Transverse colon (tissue), 4 donors: Measurements from ENCODE around the gene RTKN. TPM values are rescaled to one million over a fixed set of nuclear protein-coding genes. Genes with fewer than 3 reads are reported as not detected.

Experiments
- DNase-seq: peaks from one replicate; pipeline ENCODE4 v3.0.0-alpha.2; 2019
- H3K27ac ChIP-seq, 4 donors: fragments of 200-600 bp; sonication (generic); 2 replicates each; pipeline ENCODE4 v1.5.1; 2016 to 2018; ENCODE audit warnings: inconsistent platforms in 4 of 4
- H3K27me3 ChIP-seq: fragments of 200-600 bp; sonication (generic); 2 replicates; pipeline ENCODE4 v1.5.1; 2017; ENCODE audit warnings: inconsistent platforms
- H3K36me3 ChIP-seq, 4 donors: fragments of 200-600 bp; sonication (generic); 2 replicates each; pipeline ENCODE4 v1.5.1; 2017 to 2019; ENCODE audit warnings: inconsistent platforms in 4 of 4
- H3K4me1 ChIP-seq, 4 donors: fragments of 200-600 bp; sonication (generic); 2 replicates each; pipeline ENCODE4 v1.5.1; 2017 to 2020; ENCODE audit warnings: inconsistent platforms in 4 of 4
- H3K4me3 ChIP-seq, 4 donors: fragments of 200-600 bp; sonication (generic); 1 replicate in 1 of 4; 2 replicates in 3 of 4; pipeline versions ENCODE4 v1.5.1 to v1.6.1; 2017 to 2019; ENCODE audit warnings: inconsistent platforms in 4 of 4
- H3K9me3 ChIP-seq, 2 donors: fragments of 200-600 bp; sonication (generic); 2 replicates each; pipeline ENCODE4 v1.5.1; 2017 to 2019; ENCODE audit warnings: inconsistent platforms in 2 of 2
- CTCF ChIP-seq, 5 experiments: fragments of 200-600 bp in 3 of 5; fragments of 450-650 bp in 2 of 5; sonication (generic) in 3 of 5; IDR thresholded peaks; 1 replicate in 2 of 5; 2 replicates in 3 of 5; pipeline ENCODE4 v1.5.1; 2016 to 2017; ENCODE audit warnings: antibody characterized with exemption in 5 of 5, inconsistent platforms in 3 of 5, mild to moderate bottlenecking in 2 of 5, moderate library complexity in 1 of 5
- EP300 ChIP-seq: sonication (generic); formaldehyde crosslinking; IDR thresholded peaks from one replicate; pipeline ENCODE4 v1.6.1; 2017; ENCODE audit warnings: antibody characterized with exemption, low read depth
- POLR2A ChIP-seq: fragments of 450-650 bp; IDR thresholded peaks from one replicate; pipeline ENCODE4 v1.6.1; 2016; ENCODE audit warnings: antibody characterized with exemption, mild to moderate bottlenecking, moderate library complexity
- POLR2AphosphoS5 ChIP-seq, 3 donors: sonication (generic); formaldehyde crosslinking; IDR thresholded peaks; one replicate each; pipeline ENCODE4 v1.6.1; 2016; ENCODE audit warnings: antibody characterized with exemption in 3 of 3
- WGBS, 2 donors: methylation state at CpG; one replicate each; pipeline ENCODE4 v1.1.5; 2018; ENCODE audit warnings: low coverage in 1 of 2; 5-methylcytosine and 5-hydroxymethylcytosine counted together
- in situ Hi-C, 4 donors: fragments of 200-750 bp; cut with MboI; loops; one replicate each; pipeline versions ENCODE4 v1.15.0 to v1.15.1; 2017; ENCODE audit warnings: low sequenced_read_pairs in 3 of 4, low pct_ligation_motif_present in 1 of 4, low pct_unique_long_range_greater_than_20kb in 1 of 4
- intact Hi-C: fragments of 100-400 bp; cut with DNase I; formaldehyde crosslinking; loops from one replicate; pipeline ENCODE4 v1.15.1; 2023; ENCODE audit warnings: low total_unique reads
- total RNA-seq, 4 donors: library from RNA; depleted of rRNA; stranded (reverse); fragments of >200 nt; gene quantifications; one replicate each; pipeline ENCODE4 v1.1.0, GENCODE V29; 2016

RTKN gene
- total RNA-seq, 4 donors from 2014 or later, result 29.7 to 46.4 (median 41.9) TPM

- intact Hi-C loops (no loop called here), in situ Hi-C loops (no loop called here)
- Histone ChIP-seq H3K4me3 (no peak overlapping the region), H3K27me3 (no peaks in the 10 kb centered on the region), H3K9me3 (no peaks in the 10 kb centered on the region), H3K27ac (no peak overlapping the region), H3K4me1 (no peaks in the 10 kb centered on the region), H3K36me3 (no peaks in the 10 kb centered on the region)
- TF ChIP-seq CTCF (IDR thresholded peaks at IDR 0.05) (peak; percentile 41 to 65 (median 49)), EP300 (no peak), POLR2AphosphoS5 (IDR thresholded peaks at IDR 0.05) (no peak), POLR2A (no peak)
- DNase-seq, result no peak
These were observed 42.0 kb downstream of the RTKN start for GRCh38 chr2:74399785-74400184.

DNA sequence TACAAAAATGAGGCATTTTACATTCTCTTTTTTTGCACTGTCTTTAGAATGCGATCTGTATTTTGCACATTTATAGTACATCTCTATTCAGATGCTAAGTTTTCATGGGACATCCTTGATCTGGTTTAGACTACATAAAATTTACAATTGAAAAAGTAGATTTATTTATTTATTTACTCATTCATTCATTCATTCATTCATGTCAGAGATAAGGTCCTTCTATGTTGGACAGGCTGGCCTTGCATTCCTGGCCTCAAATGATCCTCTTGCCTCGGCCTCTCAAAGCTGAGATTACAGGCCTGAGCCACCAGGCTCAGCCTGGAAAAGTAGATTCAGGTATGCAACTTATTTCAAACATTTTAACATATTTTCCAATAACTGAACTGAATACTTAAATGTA lies 45.6 kb downstream of the RTKN start:
- H3K4me1 ChIP-seq, result peaks cover 0 to 6% (median under 1%) of the 10 kb centered on the region in 4 donors
- DNase-seq, result no peak
- no peak overlapping the region for H3K27ac ChIP-seq
- TF ChIP-seq EP300 (no peak), CTCF (IDR thresholded peaks at IDR 0.05) (no peak), POLR2A (no peak), POLR2AphosphoS5 (IDR thresholded peaks at IDR 0.05) (no peak)
- no peaks in the 10 kb centered on the region for H3K27me3 ChIP-seq
- intact Hi-C loops (no loop called here), in situ Hi-C loops (no loop called here)
- H3K9me3 ChIP-seq, result no peaks in the 10 kb centered on the region
- H3K4me3 ChIP-seq, result no peak overlapping the region
- H3K36me3 ChIP-seq, result no peaks in the 10 kb centered on the region
- WGBS, 2 donors, result 80 to 94% methylated on average over 2 of the region's 2 CpGs

- Histone ChIP-seq H3K36me3 (no peaks in the 10 kb centered on the region), H3K27ac (no peak overlapping the region), H3K4me3 (no peak overlapping the region), H3K27me3 (no peaks in the 10 kb centered on the region), H3K9me3 (no peaks in the 10 kb centered on the region), H3K4me1 (peaks cover 5 to 30% (median 19%) of the 10 kb centered on the region in 4 donors)
- WGBS, 2 donors, result 90% methylated on average over 1 of the region's 1 CpG
- TF ChIP-seq POLR2AphosphoS5 (IDR thresholded peaks at IDR 0.05), result no peak
- TF ChIP-seq POLR2A, result no peak
- no peak for TF ChIP-seq CTCF (IDR thresholded peaks at IDR 0.05)
- no peak for TF ChIP-seq EP300
- in situ Hi-C loops (no loop called here), intact Hi-C loops (no loop called here)
- DNase-seq, result no peak
These were observed 48.2 kb downstream of the RTKN start for GRCh38 chr2:74393525-74393924.

GRCh38 chr2:74392449-74392743 lies 49.3 kb downstream of the RTKN start:
- Histone ChIP-seq H3K9me3 (no peaks in the 10 kb centered on the region), H3K36me3 (no peaks in the 10 kb centered on the region), H3K4me3 (peak overlapping the region in 2 of 4 donors; percentile 97), H3K4me1 (peaks cover 5 to 34% (median 19%) of the 10 kb centered on the region in 4 donors), H3K27me3 (no peaks in the 10 kb centered on the region), H3K27ac (peak overlapping the region in 1 of 4 donors; percentile 94)
- intact Hi-C loops, result no loop called here
- WGBS, 2 donors, result 62% methylated on average over 13 of the region's 13 CpGs
- no peak for TF ChIP-seq POLR2A
- no peak for TF ChIP-seq CTCF (IDR thresholded peaks at IDR 0.05)
- no peak for TF ChIP-seq POLR2AphosphoS5 (IDR thresholded peaks at IDR 0.05)
- DNase-seq, result no peak
- in situ Hi-C loops, result no loop called here
